HepG2 (cell line): ENCODE results near the gene CSMD2. TPM values are rescaled to one million over a fixed set of nuclear protein-coding genes. Genes with fewer than 3 reads are reported as not detected.

Experiments used
- ATAC-seq: fragments of 200-7000 bp; cut with Tn5 transposase; 3 replicates; pipeline ENCODE4 v1.9.1; 2020; ENCODE audit warnings: mild to moderate bottlenecking, moderate library complexity
- BruUV-seq: library from RNA; stranded (reverse); fragments of 400-500 nt; replicated peaks from 2 replicates; lab custom pipeline; 2021; lab: Mats Ljungman, UMichigan
- CTCF ChIA-PET: fragments of 300-600 bp; formaldehyde crosslinking; extraction: SDS; loops from one replicate; lab custom pipeline; 2021; ENCODE audit warnings: low total read pairs, inconsistent platforms, low intra/inter-chr PET ratio; lab: Yijun Ruan, JAX
- POLR2A ChIA-PET: fragments of 350-600 bp; sonication (Branson Sonifier 250); formaldehyde crosslinking; loops from one replicate; lab custom pipeline; 2020; ENCODE audit warnings: antibody characterized with exemption, inconsistent platforms; lab: Yijun Ruan, JAX
- DNase-seq: peaks from one replicate; pipeline ENCODE4 v3.0.0-alpha.2; 2015; ENCODE audit warnings: low spot score
- FAIRE-seq: peaks from 3 replicates; lab custom pipeline; 2011; peaks lifted over from hg19 to GRCh38; lab: Jason Lieb, UNC
- H2AFZ ChIP-seq: one replicate; pipeline ENCODE4 v1.6.1; 2011; ENCODE audit warnings: low read length, inconsistent platforms
- H3K27ac ChIP-seq: fragments of 300-600 bp; 3 replicates; pipeline ENCODE4 v1.8.0; 2011; ENCODE audit warnings: mixed run types, mild to moderate bottlenecking, mixed read lengths, low read length, inconsistent platforms; ENCODE audit not compliant: insufficient read depth; ENCODE audit errors: extremely low read length
- H3K27me3 ChIP-seq, 2 experiments: fragments of 200-600 bp in 1 of 2; 2 replicates in 1 of 2; 3 replicates in 1 of 2; pipeline versions ENCODE4 v1.6.0 to v1.8.0; 2011; ENCODE audit warnings: low read length in 2 of 2, mild to moderate bottlenecking in 2 of 2, moderate library complexity in 2 of 2, inconsistent platforms in 1 of 2; ENCODE audit not compliant: insufficient read depth in 2 of 2, control insufficient read depth in 1 of 2
- H3K36me3 ChIP-seq, 2 experiments: fragments of 200-600 bp in 1 of 2; replicated peaks in 1 of 2; 2 replicates in 1 of 2; 3 replicates in 1 of 2; pipeline versions ENCODE4 v1.5.1 to v1.8.0; 2011; ENCODE audit warnings: low read length in 2 of 2, inconsistent platforms in 1 of 2; ENCODE audit not compliant: insufficient read depth in 2 of 2, control insufficient read depth in 1 of 2
- H3K4me1 ChIP-seq: 2 replicates; pipeline ENCODE4 v1.5.1; 2012; ENCODE audit warnings: low read length, inconsistent platforms; ENCODE audit not compliant: insufficient read depth
- H3K4me2 ChIP-seq: 2 replicates; pipeline ENCODE4 v1.6.0; 2011; ENCODE audit warnings: low read depth, low read length, inconsistent platforms
- H3K4me3 ChIP-seq, 3 experiments: fragments of 200-600 bp in 1 of 3; sonication (generic), shearing (Covaris generic) in 1 of 3; replicated peaks in 1 of 3; 2 replicates each; pipeline ENCODE4 v1.5.1; 2011 to 2016; ENCODE audit warnings: low read length in 3 of 3, inconsistent platforms in 2 of 3, low read depth in 2 of 3, mild to moderate bottlenecking in 2 of 3, control low read depth in 1 of 3, mixed read lengths in 1 of 3; ENCODE audit not compliant: insufficient read depth in 1 of 3
- H3K79me2 ChIP-seq: one replicate; pipeline ENCODE4 v1.6.1; 2011; ENCODE audit warnings: low read length, inconsistent platforms; ENCODE audit not compliant: insufficient read depth
- H3K9ac ChIP-seq: 2 replicates; pipeline ENCODE4 v1.6.0; 2011; ENCODE audit warnings: mild to moderate bottlenecking, low read depth, low read length, inconsistent platforms; ENCODE audit not compliant: insufficient read depth
- H3K9me3 ChIP-seq: 2 replicates; pipeline ENCODE4 v1.5.1; 2012; ENCODE audit warnings: mild to moderate bottlenecking, low read length
- H4K20me1 ChIP-seq: 2 replicates; pipeline ENCODE4 v1.6.0; 2011; ENCODE audit warnings: inconsistent platforms, mild to moderate bottlenecking, low read length, moderate library complexity; ENCODE audit not compliant: insufficient read depth
- MXI1 ChIP-seq: IDR thresholded peaks from 3 replicates; pipeline ENCODE4 v1.6.1; 2012; ENCODE audit warnings: low read depth, low read length, inconsistent platforms, borderline replicate concordance
- NR1H2 ChIP-seq: sonication (generic); formaldehyde crosslinking; IDR thresholded peaks from 2 replicates; pipeline ENCODE4 v1.8.1; 2022; ENCODE audit warnings: low read depth, missing genetic modification reagents, borderline replicate concordance
- TBX2 ChIP-seq: sonication (generic); formaldehyde crosslinking; IDR thresholded peaks from 2 replicates; pipeline ENCODE4 v1.5.0; 2020; ENCODE audit warnings: missing genetic modification reagents, mild to moderate bottlenecking, borderline replicate concordance
- ZFP41 ChIP-seq: sonication (generic); formaldehyde crosslinking; IDR thresholded peaks from 2 replicates; pipeline ENCODE4 v1.4.0; 2020; ENCODE audit warnings: mild to moderate bottlenecking, missing genetic modification reagents, borderline replicate concordance
- ZKSCAN8 ChIP-seq: IDR thresholded peaks from 2 replicates; pipeline ENCODE4 v1.6.1; 2016; ENCODE audit warnings: borderline replicate concordance, missing genetic modification reagents, missing compliant biosample characterization
- ZNF354B ChIP-seq: sonication (generic); formaldehyde crosslinking; IDR thresholded peaks from 2 replicates; pipeline ENCODE4 v1.8.0; 2022; ENCODE audit warnings: mild to moderate bottlenecking, missing genetic modification reagents
- ZNF614 ChIP-seq: IDR thresholded peaks from 2 replicates; pipeline ENCODE4 v1.6.1; 2018; ENCODE audit warnings: missing biosample characterization, missing genetic modification reagents, inconsistent platforms, borderline replicate concordance
- WGBS: methylation state at CpG from one replicate; pipeline ENCODE4 v1.1.6; 2017; ENCODE audit warnings: low lambda C conversion rate; 5-methylcytosine and 5-hydroxymethylcytosine counted together
- in situ Hi-C: cut with HindIII; loops from 2 replicates; pipeline ENCODE4 v1.10.0; 2017; ENCODE audit warnings: low pct_unique_long_range_greater_than_20kb; ENCODE audit not compliant: extremely low pct_ligation_motif_present
- intact Hi-C: fragments of 100-400 bp; cut with micrococcal nuclease; formaldehyde crosslinking; loops from one replicate; pipeline ENCODE4 v1.10.0; 2022; ENCODE audit not compliant: unreplicated experiment
- polyA plus RNA-seq, 8 experiments: library from polyadenylated mRNA; depleted of rRNA in 3 of 8; stranded (reverse) in 7 of 8; unstranded in 1 of 8; fragments of >200 nt; fragmentation: Illumina TruSeq in 4 of 8; extraction: Trizol in 4 of 8; gene quantifications; 2 replicates each; pipeline versions ENCODE4 v1.2.1 to v1.2.3, GENCODE V29; 2011 to 2016; ENCODE audit warnings: low read depth in 4 of 8, missing spikeins in 1 of 8, mixed read lengths in 1 of 8; ENCODE audit not compliant: insufficient read depth in 1 of 8
- total RNA-seq, 5 experiments: library from RNA; depleted of rRNA; stranded (reverse); fragments of >200 nt; fragmentation: Illumina TruSeq; extraction: Trizol; gene quantifications; 2 replicates each; pipeline ENCODE4 v1.2.3, GENCODE V29; 2016; ENCODE audit warnings: low read depth in 1 of 5
- TF ChIP-seq, protein P1 (sequence below): sonication (generic); formaldehyde crosslinking; conservative IDR thresholded peaks from 2 replicates; pipeline ENCODE4 v1.4.0; 2020; ENCODE audit warnings: missing genetic modification reagents
- TF ChIP-seq, protein P2 (sequence below): sonication (generic); formaldehyde crosslinking; IDR thresholded peaks from 2 replicates; pipeline ENCODE4 v1.8.0; 2022; ENCODE audit warnings: missing genetic modification reagents, low read depth, mild to moderate bottlenecking, borderline replicate concordance

The CSMD2 gene
- total and polyA plus RNA-seq, 2 of the 13 experiments (the other 11 are each of a cell fraction or from before 2014, with no cell fraction given): not detected

DNA sequence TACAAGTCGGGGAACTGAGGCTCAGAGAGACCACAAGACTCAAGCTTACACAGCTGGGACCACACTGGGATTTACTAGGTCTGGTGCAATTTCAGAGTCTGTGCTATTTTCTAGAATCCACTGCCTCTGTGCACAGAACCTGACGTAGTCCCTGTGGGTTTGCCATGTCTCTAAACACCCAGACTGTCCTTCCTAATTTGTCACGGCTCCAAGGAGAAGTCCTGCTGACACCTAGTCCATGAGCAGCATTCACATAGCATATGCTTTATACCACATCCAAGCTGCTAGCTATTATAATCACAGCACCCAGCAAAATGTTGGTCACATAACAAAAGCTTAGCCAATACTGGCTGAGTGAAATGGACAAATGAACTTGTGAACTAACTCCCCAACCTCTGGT lies 380.2 kb downstream of the CSMD2 start (continued):
- TF ChIP-seq ZNF614 (no peak), TBX2 (CRISPR knock-in tag) (no peak), ZNF354B (CRISPR knock-in tag) (no peak)
- TF ChIP-seq, protein P1, sequence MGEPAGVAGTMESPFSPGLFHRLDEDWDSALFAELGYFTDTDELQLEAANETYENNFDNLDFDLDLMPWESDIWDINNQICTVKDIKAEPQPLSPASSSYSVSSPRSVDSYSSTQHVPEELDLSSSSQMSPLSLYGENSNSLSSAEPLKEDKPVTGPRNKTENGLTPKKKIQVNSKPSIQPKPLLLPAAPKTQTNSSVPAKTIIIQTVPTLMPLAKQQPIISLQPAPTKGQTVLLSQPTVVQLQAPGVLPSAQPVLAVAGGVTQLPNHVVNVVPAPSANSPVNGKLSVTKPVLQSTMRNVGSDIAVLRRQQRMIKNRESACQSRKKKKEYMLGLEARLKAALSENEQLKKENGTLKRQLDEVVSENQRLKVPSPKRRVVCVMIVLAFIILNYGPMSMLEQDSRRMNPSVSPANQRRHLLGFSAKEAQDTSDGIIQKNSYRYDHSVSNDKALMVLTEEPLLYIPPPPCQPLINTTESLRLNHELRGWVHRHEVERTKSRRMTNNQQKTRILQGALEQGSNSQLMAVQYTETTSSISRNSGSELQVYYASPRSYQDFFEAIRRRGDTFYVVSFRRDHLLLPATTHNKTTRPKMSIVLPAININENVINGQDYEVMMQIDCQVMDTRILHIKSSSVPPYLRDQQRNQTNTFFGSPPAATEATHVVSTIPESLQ (CRISPR knock-in tag): no peak
- TF ChIP-seq, all 625 proteins: peak for 0

DNA sequence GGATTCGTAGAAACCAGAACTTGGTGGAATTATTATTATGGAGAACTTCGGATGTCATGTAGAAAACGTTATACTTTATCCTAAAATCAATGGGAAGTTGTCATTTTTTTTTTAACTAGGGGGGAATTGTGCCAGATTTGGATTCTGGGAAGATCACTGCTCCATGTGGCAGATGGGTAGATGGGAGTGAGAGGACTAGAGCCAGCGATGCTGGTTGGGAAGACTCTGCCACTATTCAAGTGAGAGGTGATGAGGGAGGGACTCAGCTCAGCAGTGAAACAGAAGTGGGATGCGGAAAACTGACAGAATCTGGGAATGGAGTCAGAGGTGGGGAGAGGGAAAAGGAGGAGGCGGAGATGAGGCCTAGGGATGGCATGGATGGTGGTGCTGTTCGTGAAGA lies 382.3 kb downstream of the CSMD2 start:
- BruUV-seq: no TSS peak
- in situ Hi-C loops: no loop called here
- H3K79me2 ChIP-seq: no peaks in the 10 kb centered on the region
- DNase-seq: no peak
- H3K9me3 ChIP-seq: no peaks in the 10 kb centered on the region
- no peaks in the 10 kb centered on the region for H3K4me1 ChIP-seq
- no peak for TF ChIP-seq ZFP41 (CRISPR knock-in tag)
- no peak for TF ChIP-seq NR1H2
- no peak for TF ChIP-seq MXI1
- TF ChIP-seq, protein P2, sequence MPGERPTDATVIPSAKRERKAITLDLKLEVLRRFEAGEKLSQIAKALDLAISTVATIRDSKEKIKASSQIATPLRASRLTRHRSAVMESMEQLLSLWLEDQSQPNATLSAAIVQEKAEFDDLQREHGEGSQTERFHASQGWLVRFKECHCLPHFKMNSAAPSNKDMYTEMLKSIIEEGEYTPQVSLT (CRISPR knock-in tag): no peak
- no peak for TF ChIP-seq ZKSCAN8
- TF ChIP-seq, all 625 proteins: peak for 0
- POLR2A ChIA-PET: no interaction called here
- ATAC-seq: no peak
- CTCF ChIA-PET: no interaction called here
- no peak for FAIRE-seq
- intact Hi-C loops: no loop called here
- no peaks in the 10 kb centered on the region for H3K36me3 ChIP-seq
- 12% methylated on average over 7 of the region's 7 CpGs for WGBS
- no peaks in the 10 kb centered on the region for H4K20me1 ChIP-seq
- no peaks in the 10 kb centered on the region; a peak in 1 of 5 replicates for H3K27me3 ChIP-seq
- H2AFZ ChIP-seq: no peak overlapping the region
- no peak overlapping the region for H3K4me2 ChIP-seq
- no peak overlapping the region for H3K9ac ChIP-seq
- no peak overlapping the region for H3K27ac ChIP-seq
- no peak overlapping the region for H3K4me3 ChIP-seq
